Fibroblast of the aortic adventitia (primary cell): ENCODE results near the gene GALE. TPM values are rescaled to one million over a fixed set of nuclear protein-coding genes. Genes with fewer than 3 reads are reported as not detected.

Experiments used
- DNase-seq: peaks from one replicate; pipeline ENCODE4 v3.0.0-alpha.2; 2010; ENCODE audit warnings: low read depth
- H3K4me3 ChIP-seq: 2 replicates; pipeline ENCODE4 v1.5.1; 2011; ENCODE audit warnings: low read depth, mild to moderate bottlenecking, control low read depth, low read length, moderate library complexity
- total RNA-seq: library from RNA; depleted of rRNA; stranded (reverse); fragments of >200 nt; gene quantifications from 2 replicates; pipeline ENCODE4 v1.2.3, GENCODE V29; 2012; ENCODE audit warnings: low replicate concordance
- TF ChIP-seq, protein P1 (sequence below): IDR thresholded peaks from 2 replicates; pipeline ENCODE4 v1.5.1; 2011; ENCODE audit warnings: mild to moderate bottlenecking, low read length, control low read depth, inconsistent platforms; ENCODE audit not compliant: insufficient read depth

The GALE gene
- total RNA-seq, 1 donor = 16.7 TPM

GRCh38 chr1:23823767-23824166 is 23.2 kb upstream of the GALE start:
- TF ChIP-seq, protein P1, sequence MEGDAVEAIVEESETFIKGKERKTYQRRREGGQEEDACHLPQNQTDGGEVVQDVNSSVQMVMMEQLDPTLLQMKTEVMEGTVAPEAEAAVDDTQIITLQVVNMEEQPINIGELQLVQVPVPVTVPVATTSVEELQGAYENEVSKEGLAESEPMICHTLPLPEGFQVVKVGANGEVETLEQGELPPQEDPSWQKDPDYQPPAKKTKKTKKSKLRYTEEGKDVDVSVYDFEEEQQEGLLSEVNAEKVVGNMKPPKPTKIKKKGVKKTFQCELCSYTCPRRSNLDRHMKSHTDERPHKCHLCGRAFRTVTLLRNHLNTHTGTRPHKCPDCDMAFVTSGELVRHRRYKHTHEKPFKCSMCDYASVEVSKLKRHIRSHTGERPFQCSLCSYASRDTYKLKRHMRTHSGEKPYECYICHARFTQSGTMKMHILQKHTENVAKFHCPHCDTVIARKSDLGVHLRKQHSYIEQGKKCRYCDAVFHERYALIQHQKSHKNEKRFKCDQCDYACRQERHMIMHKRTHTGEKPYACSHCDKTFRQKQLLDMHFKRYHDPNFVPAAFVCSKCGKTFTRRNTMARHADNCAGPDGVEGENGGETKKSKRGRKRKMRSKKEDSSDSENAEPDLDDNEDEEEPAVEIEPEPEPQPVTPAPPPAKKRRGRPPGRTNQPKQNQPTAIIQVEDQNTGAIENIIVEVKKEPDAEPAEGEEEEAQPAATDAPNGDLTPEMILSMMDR = no peak
- H3K4me3 ChIP-seq = peak overlapping the region; percentile 77
- no peak for DNase-seq

DNA sequence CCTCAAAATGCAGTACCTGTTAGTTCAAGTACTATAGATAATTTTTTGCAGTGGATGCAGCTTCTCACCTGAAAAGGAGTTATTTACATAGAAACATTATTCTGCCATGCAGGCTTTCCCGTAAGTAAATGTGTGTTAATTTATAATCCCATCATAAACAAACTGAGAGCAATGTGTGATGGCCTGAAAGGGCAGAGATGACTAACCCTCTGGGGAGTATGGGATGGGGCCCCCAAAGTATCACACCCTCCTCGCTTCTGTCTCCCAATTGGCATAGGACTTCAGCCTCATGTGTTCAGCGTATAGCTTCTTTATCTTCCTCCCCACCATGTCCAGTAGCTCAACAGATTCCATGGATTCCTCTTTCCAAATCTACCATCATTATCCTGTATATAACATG is 17.1 kb upstream of the GALE start:
- no peak for DNase-seq
- no peak overlapping the region for H3K4me3 ChIP-seq
- TF ChIP-seq, protein P1 = no peak

DNA sequence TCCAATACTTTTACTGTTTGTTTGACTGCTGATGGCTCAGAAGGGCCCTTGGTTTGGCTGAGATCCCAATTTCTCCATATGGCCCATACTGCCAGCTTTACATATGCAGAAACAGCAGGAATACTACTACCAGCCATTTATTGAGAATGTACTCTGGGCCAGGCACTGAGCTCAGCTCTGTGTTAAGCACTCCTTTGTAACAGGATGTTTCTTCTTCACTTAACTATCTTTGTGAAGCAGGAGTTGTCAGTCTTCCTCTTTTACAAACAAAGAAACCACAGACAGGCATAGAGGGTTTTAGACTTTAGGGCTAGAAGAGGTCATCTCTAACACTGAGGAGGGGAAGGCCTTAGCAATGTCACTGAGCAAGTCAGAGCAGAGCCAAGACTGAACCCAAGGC is 16.4 kb upstream of the GALE start:
- no peak for DNase-seq
- TF ChIP-seq, protein P1 = no peak
- H3K4me3 ChIP-seq = no peak overlapping the region

DNA sequence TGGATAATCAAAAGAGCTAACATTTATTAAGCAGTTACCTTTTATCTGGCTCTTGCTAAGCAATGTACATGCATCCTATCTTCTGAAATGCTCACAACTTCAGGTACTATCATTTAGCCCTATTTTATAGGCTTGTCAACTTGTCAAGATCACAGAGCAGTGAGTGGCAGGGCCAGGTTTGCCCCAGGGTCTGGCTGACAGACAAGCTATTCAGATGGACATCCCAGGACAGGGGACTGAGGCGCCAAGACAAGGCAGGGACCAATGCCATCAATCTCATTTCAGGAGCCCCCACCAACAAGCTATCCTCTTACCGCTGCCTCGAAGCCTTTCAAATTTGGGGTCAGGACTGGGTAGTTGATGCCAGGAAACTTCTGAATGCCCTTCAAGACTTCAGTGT is 15.8 kb upstream of the GALE start:
- TF ChIP-seq, protein P1 = no peak
- DNase-seq = no peak
- no peak overlapping the region for H3K4me3 ChIP-seq

GRCh38 chr1:23814016-23814415 is 13.5 kb upstream of the GALE start:
- TF ChIP-seq, protein P1 = no peak
- H3K4me3 ChIP-seq = no peak overlapping the region
- no peak for DNase-seq

- no peak overlapping the region for H3K4me3 ChIP-seq
- TF ChIP-seq, protein P1 = peak; percentile 67
- DNase-seq = peak; percentile 17
These were observed 10.4 kb upstream of the GALE start for GRCh38 chr1:23810818-23811540.

DNA sequence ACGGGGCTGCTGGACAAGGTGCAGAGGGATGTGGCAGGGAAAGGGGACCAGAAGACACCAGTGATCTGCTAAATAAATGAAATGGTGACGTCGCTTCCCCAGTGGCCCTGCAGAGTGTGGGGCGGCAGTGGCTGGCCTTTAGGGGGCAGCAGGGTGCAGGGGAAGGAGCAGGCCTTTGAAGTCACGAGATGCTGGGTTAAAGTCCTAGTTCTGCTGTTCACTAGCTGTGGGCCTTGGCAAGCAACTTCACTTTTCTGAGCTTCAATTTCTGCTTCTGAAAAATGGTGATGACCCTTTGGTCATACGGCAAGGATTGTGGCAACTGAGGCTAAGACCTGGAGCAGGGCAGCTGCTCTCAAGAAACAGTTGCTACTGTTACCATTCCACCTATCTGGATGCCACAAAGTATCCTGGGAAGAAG is 9.2 kb upstream of the GALE start:
- no peak overlapping the region for H3K4me3 ChIP-seq
- TF ChIP-seq, protein P1 = peak; percentile 74
- DNase-seq = peak; percentile 50
